Naive thymus-derived CD4-positive, alpha-beta T cell (primary cell): ENCODE measurements around the gene TXNRD2. TPM values are rescaled to one million over a fixed set of nuclear protein-coding genes. Genes with fewer than 3 reads are reported as not detected.

Source experiments
- ATAC-seq: fragments of 150-1000 bp; cut with Tn5 transposase; 2 replicates; pipeline ENCODE4 v1.10.0; 2021; ENCODE audit warnings: mild to moderate bottlenecking, moderate library complexity
- CTCF ChIA-PET: fragments of 350-600 bp; sonication (Branson Sonifier 250); formaldehyde crosslinking; loops from one replicate; lab custom pipeline; 2021; ENCODE audit warnings: antibody characterized with exemption; lab: Charles Lee
- POLR2A ChIA-PET: fragments of 350-600 bp; sonication (Branson Sonifier 250); formaldehyde crosslinking; loops from one replicate; lab custom pipeline; 2021; ENCODE audit warnings: antibody characterized with exemption, inconsistent platforms; lab: Charles Lee
- DNase-seq, 9 donors: peaks; one replicate each; pipeline versions ENCODE4 v3.0.0 to v3.0.0-alpha.2; 2020 to 2022; ENCODE audit warnings: mixed read lengths in 1 of 9
- H3K27ac ChIP-seq: one replicate; pipeline ENCODE4 v1.7.0; 2013; ENCODE audit warnings: mild to moderate bottlenecking, low read depth, low read length, moderate library complexity
- H3K27me3 ChIP-seq, 2 donors: one replicate each; pipeline ENCODE4 v1.7.0; 2013; ENCODE audit warnings: low read length in 2 of 2, mild to moderate bottlenecking in 2 of 2, moderate library complexity in 2 of 2; ENCODE audit not compliant: control insufficient read depth in 2 of 2, insufficient read depth in 2 of 2
- H3K36me3 ChIP-seq, 3 experiments: 1 replicate in 2 of 3; 2 replicates in 1 of 3; pipeline ENCODE4 v1.7.0; 2013; ENCODE audit warnings: low read length in 3 of 3, mild to moderate bottlenecking in 3 of 3, moderate library complexity in 1 of 3; ENCODE audit not compliant: insufficient read depth in 3 of 3, control insufficient read depth in 2 of 3
- H3K4me1 ChIP-seq, 2 donors: one replicate each; pipeline ENCODE4 v1.7.0; 2013; ENCODE audit warnings: low read length in 2 of 2, mild to moderate bottlenecking in 2 of 2, moderate library complexity in 1 of 2; ENCODE audit not compliant: control insufficient read depth in 2 of 2, insufficient read depth in 2 of 2
- H3K4me3 ChIP-seq: 2 replicates; pipeline ENCODE4 v1.7.0; 2013; ENCODE audit warnings: mild to moderate bottlenecking, low read length
- H3K9me3 ChIP-seq, 3 experiments: 1 replicate in 2 of 3; 2 replicates in 1 of 3; pipeline ENCODE4 v1.7.0; 2013; ENCODE audit warnings: low read length in 3 of 3; ENCODE audit not compliant: control insufficient read depth in 2 of 3
- H3K27ac Mint-ChIP-seq, 9 donors: one replicate each; pipeline ENCODE4 v1.8.0; 2020 to 2022; ENCODE audit warnings: mixed read lengths in 9 of 9, mild to moderate bottlenecking in 8 of 9, moderate library complexity in 5 of 9, inconsistent platforms in 2 of 9
- H3K27me3 Mint-ChIP-seq, 5 donors: one replicate each; pipeline ENCODE4 v1.8.0; 2021 to 2022; ENCODE audit warnings: mixed read lengths in 5 of 5, mild to moderate bottlenecking in 1 of 5
- H3K36me3 Mint-ChIP-seq, 5 donors: one replicate each; pipeline ENCODE4 v1.8.0; 2020 to 2022; ENCODE audit warnings: mixed read lengths in 5 of 5, mild to moderate bottlenecking in 3 of 5, inconsistent platforms in 1 of 5
- H3K4me1 Mint-ChIP-seq, 7 donors: one replicate each; pipeline ENCODE4 v1.8.0; 2020 to 2022; ENCODE audit warnings: mixed read lengths in 7 of 7, mild to moderate bottlenecking in 3 of 7, inconsistent platforms in 1 of 7
- H3K4me3 Mint-ChIP-seq, 10 donors: one replicate each; pipeline ENCODE4 v1.8.0; 2020 to 2022; ENCODE audit warnings: mild to moderate bottlenecking in 10 of 10, mixed read lengths in 10 of 10, moderate library complexity in 6 of 10, inconsistent platforms in 2 of 10
- H3K9me3 Mint-ChIP-seq, 11 donors: one replicate each; pipeline ENCODE4 v1.8.0; 2020 to 2022; ENCODE audit warnings: mixed read lengths in 11 of 11, mild to moderate bottlenecking in 4 of 11, inconsistent platforms in 1 of 11, moderate library complexity in 1 of 11
- intact Hi-C, 2 donors: fragments of 100-400 bp; cut with micrococcal nuclease; formaldehyde crosslinking; loops; one replicate each; pipeline ENCODE4 v1.15.1; 2023
- polyA plus RNA-seq, 2 donors: library from polyadenylated mRNA; unstranded; fragments of 300-500 nt; fragmentation: Illumina TruSeq; gene quantifications; one replicate each; pipeline ENCODE4 v1.2.3, GENCODE V29; 2021
- total RNA-seq, 6 experiments: library from RNA in 5 of 6; stranded (reverse) in 5 of 6; gene quantifications; 1 replicate in 5 of 6; 2 replicates in 1 of 6; pipeline ENCODE4 v1.2.3 and lab custom pipeline; 2021 to 2026

Gene TXNRD2
- total and polyA plus RNA-seq, 7 experiments from 2014 or later: 14.0 to 39.0 (median 26.1) TPM

GRCh38 chr22:19943082-19944026 lies 1.7 kb upstream of the TXNRD2 start:
- no peak for DNase-seq
- intact Hi-C loops: no loop called here
- ChIA-PET POLR2A (interaction anchor here (0.6 to 1.5 kb wide), 2 partner anchors 76 to 89 kb away, joined by 3 to 4 read pairs; no protein-coding TSS in a partner anchor), CTCF (interaction anchor here (1.3 to 1.5 kb wide), 2 partner anchors 11 to 30 kb away, joined by 4 to 5 read pairs; no protein-coding TSS in a partner anchor)
- ATAC-seq: no peak
- Histone ChIP-seq H3K4me1 (peaks cover 22 to 25% of the 10 kb centered on the region in 2 donors), H3K27ac (peak overlapping the region; percentile 85), H3K9me3 (no peaks in the 10 kb centered on the region), H3K4me3 (peak overlapping the region; percentile 99), H3K27me3 (no peaks in the 10 kb centered on the region), H3K36me3 (peaks cover 0 to 6% (median 0%) of the 10 kb centered on the region in 3 experiments)
- peak overlapping the region; percentile 94 to 98 (median 95) for H3K27ac Mint-ChIP-seq
- peaks cover 2 to 16% (median 6%) of the 10 kb centered on the region in 5 donors for H3K36me3 Mint-ChIP-seq
- H3K4me1 Mint-ChIP-seq: peaks cover 32 to 73% (median 51%) of the 10 kb centered on the region in 7 donors
- peak overlapping the region; percentile 91 to 99 (median 95) for H3K4me3 Mint-ChIP-seq
- H3K27me3 Mint-ChIP-seq: no peaks in the 10 kb centered on the region
- no peaks in the 10 kb centered on the region for H3K9me3 Mint-ChIP-seq

GRCh38 chr22:19942157-19943081 lies 801 bp upstream of the TXNRD2 start:
- peaks cover 0 to under 1% (median 0%) of the 10 kb centered on the region in 11 donors for H3K9me3 Mint-ChIP-seq
- CTCF ChIA-PET: interaction anchor here (1.3 to 1.5 kb wide), 2 partner anchors 12 to 29 kb away, joined by 4 to 5 read pairs; no protein-coding TSS in a partner anchor
- POLR2A ChIA-PET: interaction anchor here (1.1 to 1.5 kb wide), 2 partner anchors 77 to 175 kb away, joined by 3 to 4 read pairs; partner anchors contain the start of gene TRMT2A
- H3K4me1 ChIP-seq: peaks cover 22% of the 10 kb centered on the region in 2 donors
- H3K27ac Mint-ChIP-seq: peak overlapping the region; percentile 94 to 98 (median 95)
- H3K27me3 Mint-ChIP-seq: no peaks in the 10 kb centered on the region
- no peaks in the 10 kb centered on the region for H3K27me3 ChIP-seq
- peak in 2 of 9 donors; percentile 15 to 33 for DNase-seq
- peaks cover 7 to 25% (median 14%) of the 10 kb centered on the region in 5 donors for H3K36me3 Mint-ChIP-seq
- H3K27ac ChIP-seq: peak overlapping the region; percentile 85
- intact Hi-C loops: no loop called here
- H3K9me3 ChIP-seq: no peaks in the 10 kb centered on the region
- H3K36me3 ChIP-seq: peaks cover 0 to 6% (median 0%) of the 10 kb centered on the region in 3 experiments
- peak overlapping the region; percentile 99 for H3K4me3 ChIP-seq
- peak overlapping the region; percentile 91 to 99 (median 95) for H3K4me3 Mint-ChIP-seq
- ATAC-seq: peak; percentile 34
- H3K4me1 Mint-ChIP-seq: peaks cover 34 to 68% (median 46%) of the 10 kb centered on the region in 7 donors

DNA sequence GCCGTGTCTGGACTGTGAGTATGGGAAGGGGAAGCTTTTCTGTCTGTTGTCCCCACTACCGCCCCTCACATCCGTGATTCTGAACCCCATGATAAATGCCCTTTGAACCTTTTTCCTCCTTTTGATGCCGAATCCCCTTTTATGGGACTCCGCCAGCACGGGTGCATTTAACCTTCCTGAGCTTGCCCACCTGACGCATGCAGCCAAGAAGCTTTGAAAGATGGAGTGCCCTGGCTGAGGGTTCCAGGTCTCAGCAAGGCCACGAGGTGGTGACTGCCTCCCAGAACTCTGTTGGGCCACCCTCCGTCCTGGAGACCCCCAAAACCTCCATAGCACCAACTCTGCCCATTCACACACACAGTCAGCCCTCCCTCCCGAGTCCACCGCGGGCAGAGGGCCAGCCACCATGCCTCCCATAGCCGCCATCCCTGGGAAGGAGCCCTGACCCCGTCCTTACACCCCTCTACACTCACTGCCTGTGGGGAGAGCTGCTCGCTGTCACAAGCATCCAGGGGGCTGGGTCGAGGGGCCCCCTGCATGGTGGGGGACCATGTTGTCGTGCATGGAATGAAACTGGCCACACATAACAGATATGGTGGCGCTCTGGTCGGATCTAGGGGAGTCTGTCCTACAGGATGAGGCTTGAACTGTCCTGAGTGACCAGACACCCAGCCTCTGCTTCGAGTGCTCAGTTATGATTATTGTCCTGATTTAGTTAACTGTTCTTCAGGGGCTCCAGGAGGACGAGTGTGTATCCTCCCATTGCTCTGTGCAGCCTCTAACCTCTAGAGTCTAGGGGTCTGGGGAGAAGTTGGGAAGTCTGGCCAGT lies 868 bp downstream of the TXNRD2 start:
- Histone ChIP-seq H3K36me3 (peaks cover 0 to 6% (median 0%) of the 10 kb centered on the region in 3 experiments), H3K27me3 (no peaks in the 10 kb centered on the region), H3K9me3 (peaks cover 0 to 8% (median 0%) of the 10 kb centered on the region in 3 experiments), H3K27ac (peak overlapping the region; percentile 85), H3K4me3 (peak overlapping the region; percentile 99), H3K4me1 (peaks cover 20 to 22% of the 10 kb centered on the region in 2 donors)
- DNase-seq: no peak
- peak; percentile 16 for ATAC-seq
- peak overlapping the region; percentile 85 to 99 (median 95) for H3K4me3 Mint-ChIP-seq
- peaks cover 19 to 42% (median 30%) of the 10 kb centered on the region in 5 donors for H3K36me3 Mint-ChIP-seq
- H3K27me3 Mint-ChIP-seq: no peaks in the 10 kb centered on the region
- intact Hi-C loops: loop anchor here in 1 of 2 donors (2.0 kb wide), 1 partner anchor 50 kb away; no protein-coding TSS in a partner anchor
- peaks cover 3 to 17% (median 10%) of the 10 kb centered on the region in 11 donors for H3K9me3 Mint-ChIP-seq
- H3K4me1 Mint-ChIP-seq: peaks cover 27 to 55% (median 40%) of the 10 kb centered on the region in 7 donors
- ChIA-PET CTCF (interaction anchor here (0.6 to 1.0 kb wide), 3 partner anchors 9 to 87 kb away, joined by 3 to 4 read pairs (median 3); no protein-coding TSS in a partner anchor), POLR2A (interaction anchor here (0.7 kb wide), 1 partner anchor 28 kb away, joined by 4 read pairs; no protein-coding TSS in a partner anchor)
- H3K27ac Mint-ChIP-seq: peak overlapping the region; percentile 88 to 97 (median 95)

DNA sequence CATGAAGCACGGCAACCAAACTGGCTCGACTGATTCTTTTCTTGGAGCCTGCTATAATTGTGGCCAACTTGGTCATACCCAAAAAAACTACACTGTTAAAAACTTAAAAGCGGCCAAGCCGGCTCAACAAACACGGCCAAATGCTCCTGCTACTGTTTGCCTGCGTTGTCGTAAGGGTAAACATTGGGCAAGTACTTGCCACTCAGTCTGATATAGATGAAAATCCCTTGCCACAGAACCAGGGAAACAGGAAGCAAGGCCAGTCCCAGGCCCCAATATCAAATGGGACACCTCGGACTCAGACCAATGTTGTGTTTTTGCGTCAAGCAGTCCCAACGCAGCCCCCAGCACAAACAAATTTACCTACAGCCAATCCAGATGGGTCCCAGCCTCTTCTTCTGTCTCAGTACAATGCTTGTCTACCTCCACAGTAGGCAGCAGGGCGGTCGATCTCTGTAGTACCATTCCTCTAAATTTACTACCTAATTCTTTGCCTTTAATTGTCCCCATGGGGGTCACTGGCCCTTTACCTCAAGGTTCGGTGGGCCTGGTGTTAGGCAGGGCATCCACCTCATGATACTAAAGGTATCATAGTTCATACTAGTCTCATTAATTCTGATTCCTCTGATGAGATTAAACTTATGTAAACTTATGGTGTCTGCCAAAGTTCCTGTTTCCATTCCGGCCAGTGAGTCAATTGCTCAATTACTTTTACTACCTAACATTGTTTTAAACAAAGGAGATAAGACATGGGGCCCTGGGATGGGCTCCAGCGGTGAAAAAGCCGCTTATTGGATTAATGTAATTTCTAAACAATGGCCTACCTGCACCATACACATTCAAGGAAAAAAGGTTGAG lies 3.8 kb downstream of the TXNRD2 start:
- Histone ChIP-seq H3K4me1 (peaks cover 11 to 17% of the 10 kb centered on the region in 2 donors), H3K27ac (no peak overlapping the region), H3K36me3 (peaks cover 0 to 6% (median 0%) of the 10 kb centered on the region in 3 experiments), H3K9me3 (peaks cover 0 to 11% (median 0%) of the 10 kb centered on the region in 3 experiments), H3K4me3 (no peak overlapping the region), H3K27me3 (no peaks in the 10 kb centered on the region)
- POLR2A ChIA-PET: no interaction called here
- Mint-ChIP-seq H3K36me3 (peaks cover 26 to 48% (median 38%) of the 10 kb centered on the region in 5 donors), H3K9me3 (peaks cover 7 to 27% (median 14%) of the 10 kb centered on the region in 11 donors), H3K27me3 (no peaks in the 10 kb centered on the region), H3K4me1 (peaks cover 17 to 31% (median 26%) of the 10 kb centered on the region in 7 donors), H3K4me3 (no peak overlapping the region), H3K27ac (peak overlapping the region in 1 of 9 donors; percentile 32)
- no peak for ATAC-seq
- no peak for DNase-seq
- CTCF ChIA-PET: no interaction called here
- intact Hi-C loops: no loop called here

DNA sequence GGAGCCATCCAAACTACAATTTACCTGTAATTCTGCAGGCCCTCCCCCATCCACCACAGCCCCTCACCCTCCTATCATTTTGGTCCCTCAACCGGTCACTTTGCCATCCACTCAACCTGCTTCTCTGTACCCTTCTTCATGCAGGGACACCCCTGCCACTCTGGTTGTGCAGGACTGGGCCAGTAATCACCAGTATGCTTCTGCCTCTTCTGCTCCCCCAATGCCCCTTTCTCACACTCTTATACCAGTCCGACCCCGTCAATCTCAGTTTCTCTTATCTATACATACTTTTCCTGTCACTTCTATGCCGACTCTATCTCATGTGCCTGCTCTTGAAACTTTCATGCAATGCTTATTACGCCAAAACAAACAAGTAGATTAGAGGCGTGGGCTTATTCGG lies 5.1 kb downstream of the TXNRD2 start:
- POLR2A ChIA-PET: no interaction called here
- CTCF ChIA-PET: no interaction called here

More for the DNA sequence above, 5.1 kb downstream of the TXNRD2 start:
- intact Hi-C loops: no loop called here
- H3K4me3 Mint-ChIP-seq: no peak overlapping the region
- no peak overlapping the region for H3K27ac ChIP-seq
- no peaks in the 10 kb centered on the region for H3K27me3 ChIP-seq
- H3K4me1 ChIP-seq: peaks cover 7 to 11% of the 10 kb centered on the region in 2 donors
- peaks cover 26 to 48% (median 38%) of the 10 kb centered on the region in 5 donors for H3K36me3 Mint-ChIP-seq
- H3K27ac Mint-ChIP-seq: no peak overlapping the region
- DNase-seq (no peak), ATAC-seq (no peak)
- no peaks in the 10 kb centered on the region for H3K27me3 Mint-ChIP-seq
- peaks cover 0 to 11% (median 0%) of the 10 kb centered on the region in 3 experiments for H3K9me3 ChIP-seq
- no peaks in the 10 kb centered on the region for H3K36me3 ChIP-seq
- H3K4me1 Mint-ChIP-seq: peaks cover 10 to 23% (median 17%) of the 10 kb centered on the region in 7 donors
- H3K9me3 Mint-ChIP-seq: peaks cover 7 to 27% (median 14%) of the 10 kb centered on the region in 11 donors
- H3K4me3 ChIP-seq: no peak overlapping the region
